Skin of body (tissue), 2 donors: ENCODE measurements around the gene CNTN5. TPM values are rescaled to one million over a fixed set of nuclear protein-coding genes. Genes with fewer than 3 reads are reported as not detected.

ENCODE experiments used
- DNase-seq: peaks from one replicate; lab custom pipeline; 2025; lab: John Stamatoyannopoulos, UW
- total RNA-seq: library from RNA; depleted of rRNA; stranded (reverse); fragments of >200 nt; gene quantifications from one replicate; pipeline ENCODE4 v1.2.3, GENCODE V29; 2014

CNTN5 gene
- total RNA-seq, 1 donor from 2014 or later, result 3.4 TPM

GRCh38 chr11:99371257-99371656, 350.5 kb downstream of the CNTN5 start:
- no peak for DNase-seq

- DNase-seq, result no peak
Measured at GRCh38 chr11:99376463-99376862, 355.7 kb downstream of the CNTN5 start.

GRCh38 chr11:99383648-99384245, 363.0 kb downstream of the CNTN5 start:
- DNase-seq, result no peak

- DNase-seq, result no peak
Measured at GRCh38 chr11:99391245-99391644, 370.5 kb downstream of the CNTN5 start.

GRCh38 chr11:99406345-99406744, 385.6 kb downstream of the CNTN5 start:
- no peak for DNase-seq

GRCh38 chr11:99410636-99411035, 389.9 kb downstream of the CNTN5 start:
- no peak for DNase-seq

GRCh38 chr11:99418927-99419720, 398.4 kb downstream of the CNTN5 start:
- no peak for DNase-seq

- DNase-seq, result no peak
Measured at GRCh38 chr11:99419991-99420390, 399.2 kb downstream of the CNTN5 start.

- DNase-seq, result no peak
Measured at GRCh38 chr11:99422581-99423427, 402.1 kb downstream of the CNTN5 start.

- no peak for DNase-seq
Measured at GRCh38 chr11:99423428-99423983, 402.8 kb downstream of the CNTN5 start.

GRCh38 chr11:99424313-99425084, 403.8 kb downstream of the CNTN5 start:
- DNase-seq, result no peak

- no peak for DNase-seq
Measured at GRCh38 chr11:99425596-99425995, 404.8 kb downstream of the CNTN5 start.

GRCh38 chr11:99432677-99433076, 411.9 kb downstream of the CNTN5 start:
- no peak for DNase-seq

GRCh38 chr11:99443276-99443675, 422.5 kb downstream of the CNTN5 start:
- DNase-seq, result no peak

- no peak for DNase-seq
Measured at GRCh38 chr11:99446400-99446799, 425.7 kb downstream of the CNTN5 start.

- DNase-seq, result no peak
Measured at GRCh38 chr11:99449345-99449744, 428.6 kb downstream of the CNTN5 start.

GRCh38 chr11:99452075-99452474, 431.3 kb downstream of the CNTN5 start:
- no peak for DNase-seq

GRCh38 chr11:99461913-99462312, 441.2 kb downstream of the CNTN5 start:
- DNase-seq, result no peak

- DNase-seq, result no peak
Measured at GRCh38 chr11:99464985-99465384, 444.2 kb downstream of the CNTN5 start.

- no peak for DNase-seq
Measured at GRCh38 chr11:99489581-99489980, 468.8 kb downstream of the CNTN5 start.

GRCh38 chr11:99494065-99494464, 473.3 kb downstream of the CNTN5 start:
- DNase-seq, result no peak
